Epithelial cell of alveolus of lung (primary cell): ENCODE data around the gene SPCS2. TPM values are rescaled to one million over a fixed set of nuclear protein-coding genes. Genes with fewer than 3 reads are reported as not detected.

ENCODE experiments used
- total RNA-seq: library from RNA; depleted of rRNA; stranded (reverse); fragments of >200 nt; gene quantifications from 2 replicates; pipeline ENCODE4 v1.2.1, GENCODE V29; 2015

Gene SPCS2
- 35.3 and 49.0 TPM in 2 replicates for total RNA-seq

DNA sequence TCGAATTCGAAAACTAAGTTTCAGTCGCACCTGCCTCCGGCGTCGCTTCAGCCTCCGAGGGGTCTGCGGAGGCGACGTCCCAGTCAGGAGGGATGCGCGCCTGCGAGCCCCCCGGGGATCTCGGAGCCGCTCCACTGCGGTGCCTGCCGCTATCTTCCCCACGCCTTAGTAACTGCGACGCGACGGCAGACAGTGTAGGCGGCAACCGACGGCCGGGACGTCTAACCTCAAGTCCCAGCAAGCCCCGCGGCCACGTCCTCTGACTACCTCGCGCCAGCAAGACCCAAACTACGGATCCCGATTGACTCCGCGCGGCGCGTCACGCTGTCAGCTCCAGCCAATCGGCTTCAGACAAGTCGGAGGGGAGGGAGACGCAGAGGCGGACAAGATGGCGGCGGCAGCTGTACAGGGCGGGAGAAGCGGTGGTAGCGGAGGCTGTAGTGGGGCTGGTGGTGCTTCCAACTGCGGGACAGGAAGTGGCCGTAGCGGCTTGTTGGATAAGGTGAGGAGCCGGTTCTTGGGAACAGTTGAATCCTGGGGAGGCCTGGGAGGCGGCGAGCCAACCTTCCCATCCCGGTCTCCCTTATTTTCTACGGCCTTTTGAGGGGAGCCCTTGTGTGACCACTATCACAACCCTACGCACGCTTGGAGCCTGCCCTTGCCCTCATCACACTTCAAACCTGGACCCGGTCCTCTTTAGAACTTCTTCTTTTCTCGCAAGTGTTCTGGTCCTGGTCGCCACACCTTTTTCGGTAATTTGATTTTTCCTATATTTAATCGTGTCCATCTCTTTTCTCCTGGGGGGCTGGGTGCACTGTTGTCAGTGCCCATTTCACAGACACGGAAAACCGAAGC lies at the start of gene SPCS2, which contains the start of gene XRRA1:
Gene SPCS2, plus strand, starts transcription at position 369 of the 855 bp plus-strand sequence. Its CDS starts 20 bp downstream, at position 389.
Gene XRRA1, minus strand, starts transcription at position 194 of the 855 bp plus-strand sequence. CDS start 8,213 bp downstream, outside the sequence.

DNA sequence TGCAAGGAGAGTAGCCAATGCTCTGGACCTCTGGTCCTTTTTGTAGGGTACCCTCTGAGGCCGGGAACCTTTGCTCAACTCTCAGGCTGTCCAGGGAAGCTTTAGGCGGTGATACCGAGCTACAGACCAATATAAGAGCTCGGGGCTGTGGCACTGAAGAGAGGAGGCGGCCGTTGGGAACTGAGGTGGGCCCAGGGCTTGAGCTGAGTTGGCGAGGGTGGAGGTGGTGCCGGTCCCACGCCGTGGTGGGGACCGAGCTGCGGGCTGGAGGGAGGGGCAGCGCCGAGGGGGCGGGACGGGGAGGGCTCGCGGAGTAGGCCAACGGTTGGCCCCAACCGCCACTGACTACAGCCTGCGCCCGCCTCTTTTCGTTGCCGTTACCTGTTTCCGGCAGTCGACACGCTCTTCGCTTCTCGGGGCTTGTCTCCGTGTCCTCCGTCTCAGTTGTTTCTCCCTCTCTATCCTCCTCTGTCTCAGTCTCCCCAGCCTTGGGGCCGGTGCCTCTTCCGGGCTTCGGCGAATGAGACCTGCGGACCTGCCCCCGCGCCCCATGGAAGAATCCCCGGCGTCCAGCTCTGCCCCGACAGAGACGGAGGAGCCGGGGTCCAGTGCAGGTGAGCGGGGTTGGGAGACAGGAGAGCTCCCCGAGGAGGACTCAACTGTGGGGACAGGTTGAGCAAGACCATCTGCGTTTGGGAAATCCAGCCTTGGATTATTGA lies 39.6 kb downstream of the SPCS2 start, which contains the start of gene NEU3:
Gene NEU3, plus strand, starts transcription at position 393 of the 719 bp plus-strand sequence. Its CDS starts 128 bp downstream, at position 521.

Other genes with a start within 250 kb of the SPCS2 start
- not detected in 2 replicates for gene CHRDL2, start 217.8 kb upstream of the SPCS2 start, total RNA-seq
- gene RNF169, start 200.4 kb upstream of the SPCS2 start, total RNA-seq, result 11.2 and 16.3 TPM in 2 replicates
- 8.1 and 12.2 TPM in 2 replicates for gene XRRA1, start 175 bp upstream of the SPCS2 start, total RNA-seq
- gene NEU3, start 39.7 kb downstream of the SPCS2 start, total RNA-seq, result 3.4 and 4.7 TPM in 2 replicates
- not detected in 2 replicates for gene OR2AT4, start 147.6 kb downstream of the SPCS2 start, total RNA-seq
- not detected in 2 replicates for gene SLCO2B1, start 201.8 kb downstream of the SPCS2 start, total RNA-seq